T-helper 17 cell (primary cell): ENCODE results near the gene CNTROB. TPM values are rescaled to one million over a fixed set of nuclear protein-coding genes. Genes with fewer than 3 reads are reported as not detected.
"Not testable (repeated sequence)": the region's sequence is repeated elsewhere in the genome, so short reads cannot be mapped to it uniquely, and the experiment has no call there.

ENCODE experiments used
- ATAC-seq: fragments of 150-1000 bp; cut with Tn5 transposase; 2 replicates; pipeline ENCODE4 v1.10.0; 2021; ENCODE audit warnings: mild to moderate bottlenecking, moderate library complexity
- DNase-seq, 3 donors: peaks; one replicate each; pipeline versions ENCODE4 v3.0.0 to v3.0.0-alpha.2; 2020 to 2021
- H3K9me3 ChIP-seq: one replicate; pipeline ENCODE4 v1.7.0; 2013; ENCODE audit warnings: low read length, mild to moderate bottlenecking; ENCODE audit not compliant: control insufficient read depth, poor library complexity, severe bottlenecking
- H3K27ac Mint-ChIP-seq: one replicate; pipeline ENCODE4 v1.8.0; 2022; ENCODE audit warnings: mild to moderate bottlenecking, moderate library complexity, mixed read lengths
- H3K27me3 Mint-ChIP-seq: one replicate; pipeline ENCODE4 v1.8.0; 2022; ENCODE audit warnings: mixed read lengths
- H3K36me3 Mint-ChIP-seq: one replicate; pipeline ENCODE4 v1.8.0; 2022; ENCODE audit warnings: low read depth, mixed read lengths
- H3K4me1 Mint-ChIP-seq: one replicate; pipeline ENCODE4 v1.8.0; 2022; ENCODE audit warnings: mild to moderate bottlenecking, mixed read lengths
- H3K4me3 Mint-ChIP-seq: one replicate; pipeline ENCODE4 v1.8.0; 2022; ENCODE audit warnings: mild to moderate bottlenecking, moderate library complexity, mixed read lengths
- total RNA-seq, 4 donors: library from RNA in 2 of 4; stranded (reverse) in 2 of 4; gene quantifications; one replicate each; pipeline ENCODE4 v1.2.3 and lab custom pipeline; 2022 to 2026

CNTROB gene
- total RNA-seq, 2 donors from 2014 or later = 24.3 to 27.9 TPM

DNA sequence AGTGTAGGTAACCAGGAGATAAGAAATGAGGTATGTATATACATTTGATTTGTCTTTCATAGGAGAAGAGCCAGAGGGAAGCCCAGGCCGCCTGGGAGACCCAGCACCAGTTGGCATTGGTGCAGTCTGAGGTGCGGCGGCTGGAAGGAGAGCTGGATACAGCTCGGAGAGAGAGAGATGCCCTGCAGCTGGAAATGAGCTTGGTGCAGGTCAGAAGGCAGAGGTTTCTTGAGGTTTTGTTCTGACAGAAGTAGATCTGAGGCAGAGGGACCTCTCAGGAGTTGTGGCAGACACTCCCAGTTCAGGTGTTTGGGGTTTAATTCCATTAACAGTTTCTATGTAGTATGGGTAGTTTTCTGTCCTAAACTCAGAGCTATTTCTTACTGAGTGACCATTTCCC, 8.0 kb downstream of the CNTROB start:
- no peak overlapping the region for H3K4me3 Mint-ChIP-seq
- H3K27ac Mint-ChIP-seq = peak overlapping the region; percentile 37
- peaks cover 8% of the 10 kb centered on the region for H3K36me3 Mint-ChIP-seq
- no peaks in the 10 kb centered on the region for H3K27me3 Mint-ChIP-seq
- DNase-seq (no peak), ATAC-seq (no peak)
- H3K4me1 Mint-ChIP-seq = peaks cover 8% of the 10 kb centered on the region
- H3K9me3 ChIP-seq = no peaks in the 10 kb centered on the region

DNA sequence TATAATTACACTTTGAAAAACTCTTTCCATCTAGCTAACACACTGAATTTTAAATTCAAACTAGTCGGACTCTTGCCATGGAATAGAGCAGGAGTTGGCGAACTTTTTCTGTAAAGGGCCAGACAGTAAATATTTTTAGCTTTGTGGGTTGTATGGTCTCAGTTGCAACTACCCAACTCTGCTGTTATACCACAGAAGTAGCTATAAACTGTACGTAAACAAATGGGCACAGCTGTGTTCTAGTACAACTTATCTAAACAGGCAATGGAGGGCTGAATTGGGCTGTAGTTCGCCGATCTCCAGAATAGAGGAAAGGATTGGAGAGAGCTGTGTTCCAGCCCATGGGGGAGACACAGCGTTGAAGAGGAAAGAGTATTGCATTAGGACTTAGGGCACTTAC, 8.7 kb downstream of the CNTROB start:
- no peaks in the 10 kb centered on the region for H3K9me3 ChIP-seq
- ATAC-seq = no peak
- no peak overlapping the region for H3K4me3 Mint-ChIP-seq
- peaks cover 6% of the 10 kb centered on the region for H3K4me1 Mint-ChIP-seq
- H3K27ac Mint-ChIP-seq = peak overlapping the region; percentile 27
- DNase-seq = no peak
- H3K36me3 Mint-ChIP-seq = peaks cover 8% of the 10 kb centered on the region
- H3K27me3 Mint-ChIP-seq = no peaks in the 10 kb centered on the region

DNA sequence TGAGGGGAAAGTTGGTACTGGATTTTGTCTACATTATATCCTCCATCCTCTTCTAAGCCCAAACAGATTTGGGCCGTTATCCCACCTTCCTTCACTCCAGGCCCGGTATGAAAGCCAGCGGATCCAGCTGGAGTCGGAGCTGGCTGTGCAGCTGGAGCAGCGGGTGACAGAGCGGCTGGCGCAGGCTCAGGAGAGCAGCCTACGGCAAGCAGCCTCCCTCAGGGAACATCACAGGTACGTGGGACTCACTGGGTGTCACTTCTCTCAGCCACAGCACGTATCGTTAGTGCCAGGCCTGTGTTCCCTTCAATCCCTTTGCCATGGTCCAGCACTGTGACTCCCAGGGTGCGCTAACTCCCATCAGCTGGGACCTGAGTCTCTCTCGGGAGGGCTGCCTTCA, 11.3 kb downstream of the CNTROB start:
- DNase-seq (no peak), ATAC-seq (no peak)
- H3K4me3 Mint-ChIP-seq = no peak overlapping the region
- no peak overlapping the region for H3K27ac Mint-ChIP-seq
- H3K36me3 Mint-ChIP-seq = peaks cover 11% of the 10 kb centered on the region
- H3K4me1 Mint-ChIP-seq = peaks cover 6% of the 10 kb centered on the region
- no peaks in the 10 kb centered on the region for H3K9me3 ChIP-seq
- H3K27me3 Mint-ChIP-seq = no peaks in the 10 kb centered on the region

GRCh38 chr17:7944326-7944725, 12.3 kb downstream of the CNTROB start:
- H3K27me3 Mint-ChIP-seq = no peaks in the 10 kb centered on the region
- H3K9me3 ChIP-seq = no peaks in the 10 kb centered on the region
- ATAC-seq (no peak), DNase-seq (no peak)
- H3K36me3 Mint-ChIP-seq = peaks cover 18% of the 10 kb centered on the region
- H3K4me1 Mint-ChIP-seq = peaks cover 6% of the 10 kb centered on the region
- H3K4me3 Mint-ChIP-seq = no peak overlapping the region
- no peak overlapping the region for H3K27ac Mint-ChIP-seq

DNA sequence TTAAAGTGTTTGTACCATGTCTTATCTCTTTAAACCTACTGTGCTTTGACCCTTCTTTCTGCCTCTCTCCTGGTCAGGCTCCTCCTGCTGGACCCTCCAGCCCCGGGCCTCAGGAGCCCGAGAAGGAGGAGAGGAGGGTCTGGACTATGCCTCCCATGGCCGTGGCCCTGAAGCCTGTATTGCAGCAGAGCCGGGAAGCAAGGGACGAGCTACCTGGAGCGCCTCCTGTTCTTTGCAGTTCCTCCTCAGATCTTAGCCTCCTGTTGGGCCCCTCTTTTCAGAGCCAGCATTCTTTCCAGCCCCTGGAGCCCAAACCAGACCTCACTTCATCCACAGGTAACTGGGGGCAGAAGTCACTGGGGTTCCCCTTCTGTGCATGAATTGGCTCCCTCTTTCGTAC, 13.6 kb downstream of the CNTROB start:
- no peak for DNase-seq
- Mint-ChIP-seq H3K4me3 (no peak overlapping the region), H3K36me3 (peaks cover 12% of the 10 kb centered on the region), H3K27ac (no peak overlapping the region), H3K27me3 (no peaks in the 10 kb centered on the region), H3K4me1 (peaks cover 2% of the 10 kb centered on the region)
- H3K9me3 ChIP-seq = no peaks in the 10 kb centered on the region
- no peak for ATAC-seq

DNA sequence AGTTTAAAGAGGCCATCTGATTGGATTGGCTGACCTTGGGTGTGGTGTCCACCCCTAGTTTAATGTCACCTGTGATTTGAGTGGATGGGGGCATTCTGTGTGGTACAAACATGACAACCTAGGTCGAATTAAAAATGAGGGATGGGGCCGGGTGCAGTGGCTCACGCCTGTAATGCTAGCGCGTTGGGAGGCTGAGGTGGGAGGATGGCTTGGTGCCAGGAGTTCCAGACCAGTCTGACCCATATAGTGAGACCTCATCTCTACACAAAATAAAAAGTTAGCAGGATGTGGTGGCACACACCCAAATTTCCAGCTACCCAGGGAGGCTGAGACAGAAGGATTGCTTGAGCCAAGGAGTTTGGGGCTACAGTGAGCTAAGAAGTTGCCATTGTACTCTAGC, 14.4 kb downstream of the CNTROB start:
- H3K9me3 ChIP-seq = no peaks in the 10 kb centered on the region
- Mint-ChIP-seq H3K27ac (no peak overlapping the region), H3K36me3 (peaks cover 12% of the 10 kb centered on the region), H3K4me1 (peaks cover 5% of the 10 kb centered on the region), H3K27me3 (no peaks in the 10 kb centered on the region), H3K4me3 (no peak overlapping the region)
- DNase-seq = no peak
- ATAC-seq = no peak

DNA sequence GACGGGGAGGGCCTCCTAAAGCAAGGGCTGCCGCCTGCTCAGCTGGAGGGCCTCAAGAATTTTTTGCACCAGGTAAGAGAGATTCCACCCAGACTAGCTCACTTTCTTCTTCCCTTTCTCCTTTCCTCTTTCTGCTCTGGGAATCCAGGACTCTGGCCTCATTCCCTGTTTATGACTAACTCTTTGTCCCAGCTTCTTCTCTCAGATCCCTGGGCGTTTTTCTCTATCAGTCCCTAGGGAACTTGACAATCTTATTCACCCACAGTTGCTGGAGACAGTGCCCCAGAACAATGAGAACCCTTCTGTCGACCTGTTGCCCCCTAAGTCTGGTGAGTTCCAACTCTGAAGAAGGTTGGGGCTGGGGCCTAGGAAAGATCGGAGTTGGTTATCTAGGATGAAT, 15.6 kb downstream of the CNTROB start:
- H3K4me1 Mint-ChIP-seq = peaks cover 7% of the 10 kb centered on the region
- peaks cover 12% of the 10 kb centered on the region for H3K36me3 Mint-ChIP-seq
- H3K4me3 Mint-ChIP-seq = no peak overlapping the region
- no peak for DNase-seq
- ATAC-seq = no peak
- H3K27me3 Mint-ChIP-seq = no peaks in the 10 kb centered on the region
- H3K27ac Mint-ChIP-seq = no peak overlapping the region
- H3K9me3 ChIP-seq = no peaks in the 10 kb centered on the region

DNA sequence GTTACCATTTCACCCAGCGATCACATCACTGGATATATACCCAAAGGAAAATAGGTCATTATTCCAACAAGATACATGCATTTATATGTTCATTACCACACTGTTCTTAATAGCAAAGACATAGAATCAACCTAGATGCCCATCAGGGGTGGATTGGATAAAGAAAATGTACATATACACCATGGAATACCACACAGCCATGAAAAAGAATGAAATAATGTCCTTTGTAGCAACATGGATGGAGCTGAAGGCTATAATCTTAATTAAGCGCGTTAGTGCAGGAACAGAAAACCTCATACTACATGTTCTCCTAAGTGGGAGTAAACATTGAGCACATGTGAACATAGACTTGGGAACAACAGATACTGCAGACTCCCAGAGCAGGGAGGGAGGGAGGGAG, 18.6 kb downstream of the CNTROB start:
- DNase-seq = no peak
- ATAC-seq = no peak
- Mint-ChIP-seq H3K27me3 (no peaks in the 10 kb centered on the region), H3K4me3 (no peak overlapping the region), H3K27ac (peak overlapping the region; percentile 67), H3K4me1 (peaks cover 7% of the 10 kb centered on the region), H3K36me3 (peaks cover 12% of the 10 kb centered on the region)
- H3K9me3 ChIP-seq = no peaks in the 10 kb centered on the region

GRCh38 chr17:7951143-7951792, 19.3 kb downstream of the CNTROB start:
- Mint-ChIP-seq H3K36me3 (peaks cover 12% of the 10 kb centered on the region), H3K4me3 (peak overlapping the region; percentile 76), H3K27ac (peak overlapping the region; percentile 67), H3K27me3 (no peaks in the 10 kb centered on the region), H3K4me1 (peaks cover 7% of the 10 kb centered on the region)
- H3K9me3 ChIP-seq = no peaks in the 10 kb centered on the region
- DNase-seq (no peak), ATAC-seq (peak; percentile 67)

- ATAC-seq, H3K9me3 ChIP-seq, H3K4me3 Mint-ChIP-seq, H3K36me3 Mint-ChIP-seq, H3K27ac Mint-ChIP-seq, DNase-seq, H3K27me3 Mint-ChIP-seq, H3K4me1 Mint-ChIP-seq: not testable (repeated sequence)
Measured at GRCh38 chr17:7953266-7953665, 21.3 kb downstream of the CNTROB start.

- H3K9me3 ChIP-seq = no peaks in the 10 kb centered on the region
- ATAC-seq (no peak), DNase-seq (no peak)
- H3K36me3 Mint-ChIP-seq = no peaks in the 10 kb centered on the region
- peaks cover 10% of the 10 kb centered on the region for H3K27me3 Mint-ChIP-seq
- H3K4me3 Mint-ChIP-seq = no peak overlapping the region
- peak overlapping the region; percentile 32 for H3K27ac Mint-ChIP-seq
- peaks cover 5% of the 10 kb centered on the region for H3K4me1 Mint-ChIP-seq
Measured at GRCh38 chr17:7955414-7956227, 23.6 kb downstream of the CNTROB start.

- no peaks in the 10 kb centered on the region for H3K9me3 ChIP-seq
- Mint-ChIP-seq H3K4me1 (peaks cover 2% of the 10 kb centered on the region), H3K4me3 (no peak overlapping the region), H3K27me3 (peaks cover 14% of the 10 kb centered on the region), H3K36me3 (no peaks in the 10 kb centered on the region), H3K27ac (peak overlapping the region; percentile 32)
- DNase-seq (no peak), ATAC-seq (no peak)
Measured at GRCh38 chr17:7956228-7956965, 24.4 kb downstream of the CNTROB start.

- H3K9me3 ChIP-seq = no peaks in the 10 kb centered on the region
- Mint-ChIP-seq H3K27ac (no peak overlapping the region), H3K36me3 (no peaks in the 10 kb centered on the region), H3K4me3 (no peak overlapping the region), H3K27me3 (peaks cover 20% of the 10 kb centered on the region), H3K4me1 (no peaks in the 10 kb centered on the region)
- no peak for DNase-seq
- no peak for ATAC-seq
Measured at GRCh38 chr17:7959503-7960253, 27.7 kb downstream of the CNTROB start.
